Hepatocyte (in vitro differentiated cells): ENCODE data around the gene GIPR. TPM values are rescaled to one million over a fixed set of nuclear protein-coding genes. Genes with fewer than 3 reads are reported as not detected.

ENCODE experiments used
- DNase-seq: peaks from one replicate; pipeline ENCODE4 v3.0.0-alpha.2; 2016; ENCODE audit warnings: low spot score
- H2AFZ ChIP-seq: fragments of 200-600 bp; sonication (generic); 2 replicates; pipeline ENCODE4 v1.6.0; 2016; ENCODE audit warnings: antibody characterized with exemption, mild to moderate bottlenecking
- H3K27ac ChIP-seq: fragments of 200-600 bp; sonication (generic); 2 replicates; pipeline ENCODE4 v1.5.1; 2016; ENCODE audit warnings: mild to moderate bottlenecking
- H3K27me3 ChIP-seq: fragments of 200-600 bp; sonication (generic); 2 replicates; pipeline ENCODE4 v1.6.1; 2016
- H3K36me3 ChIP-seq: fragments of 200-600 bp; sonication (generic); replicated peaks from 2 replicates; pipeline ENCODE4 v1.5.1; 2016; ENCODE audit warnings: low read depth; ENCODE audit not compliant: insufficient read depth
- H3K4me1 ChIP-seq: fragments of 200-600 bp; sonication (generic); 2 replicates; pipeline ENCODE4 v1.5.1; 2016; ENCODE audit warnings: mild to moderate bottlenecking, moderate library complexity; ENCODE audit not compliant: insufficient read depth
- H3K4me2 ChIP-seq: fragments of 200-600 bp; sonication (generic); 2 replicates; pipeline ENCODE4 v1.6.0; 2016
- H3K4me3 ChIP-seq: fragments of 200-600 bp; sonication (generic); 2 replicates; pipeline ENCODE4 v1.5.1; 2016; ENCODE audit warnings: mild to moderate bottlenecking
- H3K79me2 ChIP-seq: fragments of 200-600 bp; sonication (generic); 2 replicates; pipeline ENCODE4 v1.6.0; 2017; ENCODE audit warnings: mild to moderate bottlenecking
- H3K9me2 ChIP-seq: fragments of 200-600 bp; sonication (generic); replicated peaks from 2 replicates; pipeline ENCODE4 v1.6.0; 2017; ENCODE audit warnings: mild to moderate bottlenecking; ENCODE audit not compliant: insufficient read depth
- H3K9me3 ChIP-seq: fragments of 200-600 bp; sonication (generic); 2 replicates; pipeline ENCODE4 v1.5.1; 2016; ENCODE audit warnings: low read depth, mild to moderate bottlenecking
- H4K20me1 ChIP-seq: fragments of 200-600 bp; sonication (generic); 2 replicates; pipeline ENCODE4 v1.6.0; 2016; ENCODE audit warnings: mild to moderate bottlenecking; ENCODE audit not compliant: insufficient read depth, poor library complexity, severe bottlenecking
- EZH2 ChIP-seq: fragments of 200-600 bp; sonication (generic); IDR thresholded peaks from 2 replicates; pipeline ENCODE4 v1.6.1; 2016; ENCODE audit warnings: antibody characterized with exemption, mild to moderate bottlenecking, borderline replicate concordance
- EZH2phosphoT487 ChIP-seq: fragments of 200-600 bp; sonication (generic); IDR thresholded peaks from one replicate; pipeline ENCODE4 v1.6.1; 2018; ENCODE audit warnings: antibody characterized with exemption, mild to moderate bottlenecking, low read depth, moderate library complexity; ENCODE audit not compliant: unreplicated experiment, severe bottlenecking
- WGBS: methylation state at CpG from one replicate; pipeline ENCODE4 v1.1.6; 2016; ENCODE audit warnings: low lambda C conversion rate; ENCODE audit errors: missing lambda C conversion rate; 5-methylcytosine and 5-hydroxymethylcytosine counted together
- polyA plus RNA-seq: library from polyadenylated mRNA; unstranded; fragments of >200 nt; fragmentation: Nextera tagmentation; extraction: Ambion mirVana; gene quantifications from 2 replicates; pipeline ENCODE4 v1.2.1, GENCODE V29; 2016
- total RNA-seq: library from RNA; depleted of rRNA; stranded (reverse); fragments of >200 nt; gene quantifications from 2 replicates; pipeline ENCODE4 v1.2.3, GENCODE V29; 2014
- TF ChIP-seq, protein P1 (sequence below): fragments of 200-600 bp; sonication (generic); IDR thresholded peaks from 2 replicates; pipeline ENCODE4 v1.5.1; 2016; ENCODE audit warnings: antibody characterized with exemption, mild to moderate bottlenecking; ENCODE audit not compliant: poor library complexity

Gene GIPR
- total and polyA plus RNA-seq, 2 experiments from 2014 or later: 2.7 to 5.6 TPM

GRCh38 chr19:45705115-45705514 is 37.1 kb downstream of the GIPR start:
- Histone ChIP-seq H3K9me3 (no peaks in the 10 kb centered on the region), H4K20me1 (no peaks in the 10 kb centered on the region), H3K27me3 (no peaks in the 10 kb centered on the region), H2AFZ (no peak overlapping the region), H3K36me3 (no peaks in the 10 kb centered on the region), H3K4me2 (no peak overlapping the region), H3K4me3 (no peak overlapping the region), H3K9me2 (no peaks in the 10 kb centered on the region), H3K4me1 (no peaks in the 10 kb centered on the region), H3K79me2 (peaks cover under 1% of the 10 kb centered on the region), H3K27ac (no peak overlapping the region)
- TF ChIP-seq, protein P1, sequence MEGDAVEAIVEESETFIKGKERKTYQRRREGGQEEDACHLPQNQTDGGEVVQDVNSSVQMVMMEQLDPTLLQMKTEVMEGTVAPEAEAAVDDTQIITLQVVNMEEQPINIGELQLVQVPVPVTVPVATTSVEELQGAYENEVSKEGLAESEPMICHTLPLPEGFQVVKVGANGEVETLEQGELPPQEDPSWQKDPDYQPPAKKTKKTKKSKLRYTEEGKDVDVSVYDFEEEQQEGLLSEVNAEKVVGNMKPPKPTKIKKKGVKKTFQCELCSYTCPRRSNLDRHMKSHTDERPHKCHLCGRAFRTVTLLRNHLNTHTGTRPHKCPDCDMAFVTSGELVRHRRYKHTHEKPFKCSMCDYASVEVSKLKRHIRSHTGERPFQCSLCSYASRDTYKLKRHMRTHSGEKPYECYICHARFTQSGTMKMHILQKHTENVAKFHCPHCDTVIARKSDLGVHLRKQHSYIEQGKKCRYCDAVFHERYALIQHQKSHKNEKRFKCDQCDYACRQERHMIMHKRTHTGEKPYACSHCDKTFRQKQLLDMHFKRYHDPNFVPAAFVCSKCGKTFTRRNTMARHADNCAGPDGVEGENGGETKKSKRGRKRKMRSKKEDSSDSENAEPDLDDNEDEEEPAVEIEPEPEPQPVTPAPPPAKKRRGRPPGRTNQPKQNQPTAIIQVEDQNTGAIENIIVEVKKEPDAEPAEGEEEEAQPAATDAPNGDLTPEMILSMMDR: no peak
- TF ChIP-seq EZH2: no peak
- no peak for TF ChIP-seq EZH2phosphoT487
- 98% methylated on average over 9 of the region's 9 CpGs for WGBS
- no peak for DNase-seq

GRCh38 chr19:45705710-45706415 is 37.8 kb downstream of the GIPR start:
- Histone ChIP-seq H4K20me1 (no peaks in the 10 kb centered on the region), H3K9me3 (no peaks in the 10 kb centered on the region), H3K9me2 (no peaks in the 10 kb centered on the region), H3K79me2 (peaks cover 8% of the 10 kb centered on the region), H3K27me3 (no peaks in the 10 kb centered on the region), H3K4me1 (no peaks in the 10 kb centered on the region), H3K27ac (no peak overlapping the region), H3K4me2 (no peak overlapping the region), H3K36me3 (no peaks in the 10 kb centered on the region), H2AFZ (no peak overlapping the region), H3K4me3 (no peak overlapping the region)
- DNase-seq: no peak
- TF ChIP-seq EZH2 (no peak), EZH2phosphoT487 (no peak)
- TF ChIP-seq, protein P1: no peak
- 97% methylated on average over 12 of the region's 12 CpGs for WGBS

GRCh38 chr19:45710356-45711130 is 42.5 kb downstream of the GIPR start:
- H3K27ac ChIP-seq: no peak overlapping the region
- H2AFZ ChIP-seq: no peak overlapping the region
- H3K9me2 ChIP-seq: no peaks in the 10 kb centered on the region
- TF ChIP-seq EZH2: no peak
- no peak for TF ChIP-seq EZH2phosphoT487
- TF ChIP-seq, protein P1: no peak
- no peak for DNase-seq
- no peaks in the 10 kb centered on the region for H3K4me1 ChIP-seq
- peaks cover 40% of the 10 kb centered on the region for H3K79me2 ChIP-seq
- no peak overlapping the region for H3K4me2 ChIP-seq
- no peaks in the 10 kb centered on the region for H4K20me1 ChIP-seq
- H3K4me3 ChIP-seq: no peak overlapping the region
- no peaks in the 10 kb centered on the region for H3K36me3 ChIP-seq
- no peaks in the 10 kb centered on the region for H3K9me3 ChIP-seq
- H3K27me3 ChIP-seq: no peaks in the 10 kb centered on the region
- WGBS: 88% methylated on average over 10 of the region's 10 CpGs
